Esophagus muscularis mucosa (tissue), 4 donors: ENCODE measurements around the gene POP5. TPM values are rescaled to one million over a fixed set of nuclear protein-coding genes. Genes with fewer than 3 reads are reported as not detected.
A peak's percentile ranks its signal among the peaks of the same experiment; 100 is the strongest.

Experiments used
- DNase-seq: peaks from one replicate; pipeline ENCODE4 v3.0.0-alpha.2; 2017; ENCODE audit errors: extremely low spot score
- H3K27ac ChIP-seq, 4 donors: fragments of 200-600 bp; sonication (generic); replicated peaks in 1 of 4; 1 replicate in 3 of 4; 2 replicates in 1 of 4; pipeline ENCODE4 v1.5.1; 2016 to 2019; ENCODE audit warnings: mild to moderate bottlenecking in 1 of 4
- H3K27me3 ChIP-seq, 4 donors: fragments of 200-600 bp; sonication (generic); one replicate each; pipeline versions ENCODE4 v1.5.1 to v1.6.0; 2016 to 2019
- H3K36me3 ChIP-seq, 4 donors: fragments of 200-600 bp; sonication (generic); one replicate each; pipeline ENCODE4 v1.5.1; 2016 to 2019
- H3K4me1 ChIP-seq, 4 donors: fragments of 200-600 bp; sonication (generic); one replicate each; pipeline ENCODE4 v1.5.1; 2016 to 2019
- H3K4me3 ChIP-seq, 4 donors: fragments of 200-600 bp; sonication (generic); 1 replicate in 2 of 4; 2 replicates in 2 of 4; pipeline ENCODE4 v1.5.1; 2016 to 2019; ENCODE audit warnings: mild to moderate bottlenecking in 4 of 4, moderate library complexity in 1 of 4
- H3K9me3 ChIP-seq, 4 donors: fragments of 200-600 bp; sonication (generic); 1 replicate in 3 of 4; 2 replicates in 1 of 4; pipeline ENCODE4 v1.5.1; 2016 to 2019
- EP300 ChIP-seq: sonication (generic); formaldehyde crosslinking; IDR thresholded peaks from one replicate; pipeline ENCODE4 v1.6.1; 2017; ENCODE audit warnings: antibody characterized with exemption
- POLR2A ChIP-seq: fragments of 450-650 bp; IDR thresholded peaks from one replicate; pipeline ENCODE4 v1.6.1; 2017; ENCODE audit warnings: antibody characterized with exemption, moderate library complexity, mild to moderate bottlenecking, low read depth
- POLR2AphosphoS5 ChIP-seq, 2 donors: sonication (generic); formaldehyde crosslinking; IDR thresholded peaks; one replicate each; pipeline ENCODE4 v1.6.1; 2017; ENCODE audit warnings: antibody characterized with exemption in 2 of 2
- WGBS: methylation state at CpG from one replicate; pipeline ENCODE4 v1.1.5; 2018; 5-methylcytosine and 5-hydroxymethylcytosine counted together
- intact Hi-C: fragments of 100-400 bp; cut with DNase I; formaldehyde crosslinking; loops from one replicate; pipeline ENCODE4 v1.15.1; 2023
- total RNA-seq, 4 donors: library from RNA; depleted of rRNA; stranded (reverse); fragments of >200 nt; gene quantifications; one replicate each; pipeline versions ENCODE4 v1.1.0 to v1.2.1, GENCODE V29; 2016
- TF ChIP-seq, protein P1 (sequence below), 3 experiments: fragments of 200-600 bp in 2 of 3; fragments of 450-650 bp in 1 of 3; sonication (generic) in 2 of 3; IDR thresholded peaks; one replicate each; pipeline ENCODE4 v1.5.1; 2017 to 2019; ENCODE audit warnings: antibody characterized with exemption in 3 of 3, mild to moderate bottlenecking in 2 of 3, moderate library complexity in 1 of 3

POP5 gene
- total RNA-seq, 4 donors from 2014 or later: 20.7 to 36.1 (median 23.1) TPM

DNA sequence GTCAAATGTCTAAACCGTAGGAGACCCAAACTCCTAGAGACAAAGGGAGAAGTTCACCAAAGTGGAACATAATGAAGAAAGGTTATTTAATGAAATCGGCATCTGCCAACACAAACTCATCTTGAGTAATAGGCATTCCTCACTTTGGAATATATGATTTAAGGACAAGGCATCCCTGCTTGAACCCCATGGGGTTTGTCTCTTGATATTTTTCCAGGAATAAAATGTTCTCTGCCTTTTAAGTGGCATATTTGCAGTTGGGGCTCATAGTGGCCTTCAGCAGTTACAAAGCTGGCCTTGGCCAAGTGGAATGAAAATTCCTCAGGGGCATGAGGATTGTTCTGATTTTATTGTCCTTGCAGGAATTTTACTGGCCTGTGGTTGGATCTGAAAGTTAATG lies 7.1 kb downstream of the POP5 start:
- WGBS: 76% methylated on average over 2 of the region's 2 CpGs
- TF ChIP-seq POLR2A (no peak), EP300 (no peak), POLR2AphosphoS5 (IDR thresholded peaks at IDR 0.05) (no peak)
- TF ChIP-seq, protein P1, sequence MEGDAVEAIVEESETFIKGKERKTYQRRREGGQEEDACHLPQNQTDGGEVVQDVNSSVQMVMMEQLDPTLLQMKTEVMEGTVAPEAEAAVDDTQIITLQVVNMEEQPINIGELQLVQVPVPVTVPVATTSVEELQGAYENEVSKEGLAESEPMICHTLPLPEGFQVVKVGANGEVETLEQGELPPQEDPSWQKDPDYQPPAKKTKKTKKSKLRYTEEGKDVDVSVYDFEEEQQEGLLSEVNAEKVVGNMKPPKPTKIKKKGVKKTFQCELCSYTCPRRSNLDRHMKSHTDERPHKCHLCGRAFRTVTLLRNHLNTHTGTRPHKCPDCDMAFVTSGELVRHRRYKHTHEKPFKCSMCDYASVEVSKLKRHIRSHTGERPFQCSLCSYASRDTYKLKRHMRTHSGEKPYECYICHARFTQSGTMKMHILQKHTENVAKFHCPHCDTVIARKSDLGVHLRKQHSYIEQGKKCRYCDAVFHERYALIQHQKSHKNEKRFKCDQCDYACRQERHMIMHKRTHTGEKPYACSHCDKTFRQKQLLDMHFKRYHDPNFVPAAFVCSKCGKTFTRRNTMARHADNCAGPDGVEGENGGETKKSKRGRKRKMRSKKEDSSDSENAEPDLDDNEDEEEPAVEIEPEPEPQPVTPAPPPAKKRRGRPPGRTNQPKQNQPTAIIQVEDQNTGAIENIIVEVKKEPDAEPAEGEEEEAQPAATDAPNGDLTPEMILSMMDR (IDR thresholded peaks at IDR 0.05): no peak

DNA sequence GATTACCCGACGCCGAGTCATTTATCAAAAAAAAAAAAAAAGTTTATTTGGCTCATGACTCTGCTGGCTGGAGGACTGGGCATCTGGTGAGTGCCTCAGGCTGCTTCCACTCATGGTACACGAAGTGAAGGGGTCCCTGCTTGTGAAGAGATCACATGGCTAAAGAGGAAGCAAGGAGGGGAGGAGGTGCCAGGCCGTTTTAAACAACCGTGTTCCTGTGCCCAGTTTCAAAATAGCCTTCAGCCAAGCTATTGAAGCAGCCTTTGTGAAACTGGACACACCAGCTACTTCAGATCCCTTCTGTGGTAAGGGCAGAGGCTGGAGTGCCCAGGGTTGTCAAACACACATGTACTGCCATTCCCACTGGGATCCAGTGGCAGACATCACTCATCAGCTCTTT lies 7.6 kb downstream of the POP5 start:
- no peak for DNase-seq
- Histone ChIP-seq H3K9me3 (no peaks in the 10 kb centered on the region), H3K27ac (peak overlapping the region in 2 of 4 donors; percentile 20), H3K36me3 (peaks cover 88 to 100% (median 99%) of the 10 kb centered on the region in 4 donors), H3K4me3 (no peak overlapping the region), H3K27me3 (no peaks in the 10 kb centered on the region), H3K4me1 (peaks cover 0 to 6% (median 3%) of the 10 kb centered on the region in 4 donors)
- intact Hi-C loops: loop anchor here (5.0 kb wide), 1 partner anchor 36 kb away; no protein-coding TSS in a partner anchor
- WGBS: 71% methylated on average over 6 of the region's 6 CpGs
- TF ChIP-seq POLR2A: no peak
- TF ChIP-seq EP300: no peak
- TF ChIP-seq POLR2AphosphoS5 (IDR thresholded peaks at IDR 0.05): no peak
- TF ChIP-seq, protein P1 (IDR thresholded peaks at IDR 0.05): no peak

More for the DNA sequence above, 7.1 kb downstream of the POP5 start:
- no peaks in the 10 kb centered on the region for H3K9me3 ChIP-seq
- DNase-seq: no peak
- H3K4me3 ChIP-seq: no peak overlapping the region
- peaks cover 0 to 6% (median 3%) of the 10 kb centered on the region in 4 donors for H3K4me1 ChIP-seq
- peaks cover 88 to 100% (median 99%) of the 10 kb centered on the region in 4 donors for H3K36me3 ChIP-seq
- H3K27ac ChIP-seq: peak overlapping the region in 1 of 4 donors; percentile 20
- intact Hi-C loops: loop anchor here (5.0 kb wide), 1 partner anchor 37 kb away; no protein-coding TSS in a partner anchor
- H3K27me3 ChIP-seq: no peaks in the 10 kb centered on the region

DNA sequence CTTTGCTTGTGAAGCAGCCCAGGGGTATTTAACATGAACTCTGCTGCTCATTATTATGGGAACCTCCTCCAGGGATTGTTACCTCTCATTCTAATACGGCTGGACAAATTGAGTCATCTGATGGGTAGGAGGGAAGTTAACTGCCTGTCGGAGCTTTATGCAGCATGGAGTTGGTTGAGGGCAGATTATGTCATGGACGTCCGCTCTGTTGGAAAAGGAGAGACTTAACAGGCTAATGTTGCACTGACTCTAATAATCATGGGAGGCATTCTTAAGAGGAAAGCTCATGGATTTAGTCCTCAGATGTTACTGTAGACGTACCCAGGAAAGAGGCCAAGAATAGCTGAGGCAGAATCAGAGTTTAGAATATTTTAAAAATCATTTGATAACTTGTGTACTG lies 9.9 kb downstream of the POP5 start:
- H3K27ac ChIP-seq: no peak overlapping the region
- no peak overlapping the region for H3K4me3 ChIP-seq
- TF ChIP-seq POLR2AphosphoS5 (IDR thresholded peaks at IDR 0.05): no peak
- no peak for TF ChIP-seq EP300
- TF ChIP-seq POLR2A: no peak
- TF ChIP-seq, protein P1 (IDR thresholded peaks at IDR 0.05): no peak
- WGBS: 60% methylated on average over 5 of the region's 5 CpGs
- no peak for DNase-seq
- peaks cover 0 to 6% (median 3%) of the 10 kb centered on the region in 4 donors for H3K4me1 ChIP-seq
- no peaks in the 10 kb centered on the region for H3K9me3 ChIP-seq
- no peaks in the 10 kb centered on the region for H3K27me3 ChIP-seq
- intact Hi-C loops: loop anchor here (5.0 kb wide), 1 partner anchor 34 kb away; no protein-coding TSS in a partner anchor
- peaks cover 89 to 100% (median 99%) of the 10 kb centered on the region in 4 donors for H3K36me3 ChIP-seq

DNA sequence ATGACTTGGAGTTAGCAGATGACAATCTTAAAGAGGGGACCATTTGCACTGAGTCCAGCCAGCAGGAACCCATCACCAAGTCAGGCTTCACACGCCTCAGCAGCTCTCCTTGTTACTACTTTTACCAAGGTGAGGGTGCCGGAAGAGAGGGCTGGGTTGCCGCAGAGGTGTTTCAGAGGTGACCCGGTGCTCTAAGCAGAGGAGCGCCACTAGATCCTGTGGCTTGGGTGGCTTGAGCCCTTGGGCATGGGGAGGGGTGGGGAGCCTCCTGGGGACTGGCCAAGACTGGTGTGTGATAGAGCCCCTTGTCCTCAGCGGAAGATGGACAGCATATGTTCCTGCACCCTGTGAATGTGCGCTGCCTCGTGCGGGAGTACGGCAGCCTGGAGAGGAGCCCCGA lies 17.7 kb downstream of the POP5 start:
- 91% methylated on average over 10 of the region's 11 CpGs for WGBS
- peaks cover 74 to 100% (median 93%) of the 10 kb centered on the region in 4 donors for H3K36me3 ChIP-seq
- intact Hi-C loops: no loop called here
- H3K4me3 ChIP-seq: no peak overlapping the region
- H3K4me1 ChIP-seq: peaks cover 15 to 46% (median 43%) of the 10 kb centered on the region in 4 donors
- no peak for DNase-seq
- H3K27me3 ChIP-seq: no peaks in the 10 kb centered on the region
- H3K27ac ChIP-seq: peak overlapping the region; percentile 83 to 87 (median 85)
- H3K9me3 ChIP-seq: no peaks in the 10 kb centered on the region
- TF ChIP-seq POLR2AphosphoS5 (IDR thresholded peaks at IDR 0.05): no peak

DNA sequence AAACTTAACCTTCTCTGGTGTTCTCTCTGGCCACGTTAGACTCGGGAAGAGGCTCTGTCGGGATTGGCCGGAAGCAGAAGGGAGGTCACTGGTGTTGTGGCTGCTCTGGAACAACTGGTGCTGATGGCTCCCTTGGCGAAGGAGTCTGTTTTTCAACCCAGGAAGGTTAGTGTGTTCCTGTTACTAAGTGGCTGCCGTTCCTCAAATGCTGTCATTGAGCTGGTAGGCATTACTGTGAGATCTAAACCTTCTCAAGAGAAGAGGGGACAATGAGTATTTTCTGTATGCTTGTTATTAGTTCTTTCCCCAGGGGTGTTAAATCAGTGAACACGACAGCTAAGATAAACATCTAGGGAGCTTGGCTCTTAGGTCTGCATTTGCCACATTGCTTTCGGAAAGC lies 18.3 kb downstream of the POP5 start:
- Histone ChIP-seq H3K27me3 (no peaks in the 10 kb centered on the region), H3K4me3 (no peak overlapping the region), H3K27ac (peak overlapping the region; percentile 83 to 87 (median 85)), H3K36me3 (peaks cover 71 to 99% (median 90%) of the 10 kb centered on the region in 4 donors), H3K9me3 (no peaks in the 10 kb centered on the region), H3K4me1 (peaks cover 15 to 46% (median 43%) of the 10 kb centered on the region in 4 donors)
- no peak for DNase-seq
- peak; percentile 55 to 75 for TF ChIP-seq POLR2AphosphoS5 (IDR thresholded peaks at IDR 0.05)
- TF ChIP-seq, protein P1 (IDR thresholded peaks at IDR 0.05): no peak
- peak; percentile 32 for TF ChIP-seq EP300
- no peak for TF ChIP-seq POLR2A
- 38% methylated on average over 8 of the region's 8 CpGs for WGBS
- intact Hi-C loops: no loop called here
